DMS 273 (cell line): ENCODE measurements around the gene GOLGA6B.
"Not testable (repeated sequence)": the region's sequence is repeated elsewhere in the genome, so short reads cannot be mapped to it uniquely, and the experiment has no call there.

ENCODE experiments used
- DNase-seq: peaks from one replicate; lab custom pipeline; 2025; ENCODE audit not compliant: unreplicated experiment; lab: John Stamatoyannopoulos, UW

GOLGA6B gene

DNA sequence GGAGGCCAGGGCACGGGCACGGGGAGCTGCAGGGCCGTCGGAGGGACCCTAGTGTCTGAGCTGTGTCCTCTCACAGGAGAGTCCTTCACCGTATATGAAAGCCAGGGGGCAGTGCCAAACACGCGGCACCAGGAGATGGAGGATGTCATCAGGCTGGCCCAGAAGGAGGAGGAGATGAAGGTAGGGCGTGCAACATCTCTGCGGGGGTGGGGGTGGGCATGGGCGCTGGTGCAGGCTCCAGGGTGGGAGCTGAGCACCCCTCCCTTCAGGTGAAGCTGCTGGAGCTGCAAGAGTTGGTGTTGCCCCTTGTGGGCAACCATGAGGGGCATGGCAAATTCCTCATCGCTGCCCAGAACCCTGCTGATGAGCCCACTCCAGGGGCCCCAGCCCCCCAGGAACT is 11.2 kb downstream of the GOLGA6B start:
- not testable (repeated sequence) for DNase-seq

- not testable (repeated sequence) for DNase-seq
These were observed 15.3 kb downstream of the GOLGA6B start for GRCh38 chr15:72669803-72670202.

GRCh38 chr15:72670656-72671352 is 16.3 kb downstream of the GOLGA6B start:
- DNase-seq, result not testable (repeated sequence)

DNA sequence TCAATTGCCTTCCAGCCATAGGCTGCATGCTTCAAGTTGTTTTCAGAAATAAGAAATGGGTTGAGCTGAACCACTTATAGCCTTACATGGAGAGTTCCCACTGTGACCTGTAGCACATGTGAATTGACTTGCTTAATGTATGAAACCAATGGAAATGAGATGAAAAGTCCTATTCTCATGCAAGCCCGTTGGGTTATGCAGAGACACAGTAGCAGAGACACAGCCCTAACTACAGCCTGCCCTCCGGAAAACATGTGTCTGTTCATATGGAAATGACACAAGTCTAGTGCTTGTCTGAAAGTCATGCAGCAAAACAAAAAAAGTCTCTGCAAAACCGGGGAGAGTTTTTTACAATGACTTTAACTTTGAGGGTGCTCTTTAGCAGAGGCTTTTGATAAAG is 17.0 kb downstream of the GOLGA6B start:
- DNase-seq, result no peak

- DNase-seq, result no peak
These were observed 22.3 kb downstream of the GOLGA6B start for GRCh38 chr15:72676838-72677237.

DNA sequence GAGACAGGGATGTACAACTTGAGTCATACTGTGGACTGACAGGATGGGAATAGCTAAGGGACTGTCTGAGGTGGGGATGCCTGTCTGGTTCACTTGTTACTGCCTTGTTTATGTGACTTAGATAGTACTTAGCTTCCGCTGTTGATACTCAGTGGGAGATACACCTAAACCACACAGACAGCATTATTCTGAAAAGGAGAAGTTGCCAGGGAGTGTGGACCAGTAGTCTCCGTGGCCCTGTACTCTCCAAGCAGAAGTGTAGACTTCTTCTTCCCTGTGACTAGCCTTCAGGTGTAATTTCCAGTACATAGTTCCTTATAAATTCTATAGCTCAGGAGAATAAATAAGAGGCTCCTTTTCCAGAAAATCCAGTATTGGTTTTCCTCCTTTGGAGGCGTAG is 26.4 kb downstream of the GOLGA6B start:
- DNase-seq, result no peak

DNA sequence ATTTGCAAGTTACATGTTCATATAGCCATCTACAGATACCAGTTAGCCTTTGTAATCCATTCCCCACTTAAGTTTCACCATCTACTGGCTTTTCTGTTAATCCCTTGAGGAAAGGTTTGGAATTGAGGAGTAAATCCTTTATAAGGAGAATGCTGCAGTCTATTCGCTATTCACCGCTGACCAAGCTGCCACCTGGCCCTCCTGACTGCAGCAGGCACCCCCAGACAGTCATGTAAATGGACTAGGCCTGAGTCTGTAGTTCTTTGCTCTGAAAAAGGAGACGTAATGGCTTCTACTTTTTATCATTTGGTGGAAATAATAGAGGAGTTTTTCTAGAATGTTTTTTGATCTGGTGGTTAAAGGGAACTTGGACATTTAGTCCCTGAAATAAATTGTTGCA is 28.3 kb downstream of the GOLGA6B start:
- DNase-seq, result no peak

- DNase-seq, result no peak
These were observed 30.9 kb downstream of the GOLGA6B start for GRCh38 chr15:72685301-72685924.

DNA sequence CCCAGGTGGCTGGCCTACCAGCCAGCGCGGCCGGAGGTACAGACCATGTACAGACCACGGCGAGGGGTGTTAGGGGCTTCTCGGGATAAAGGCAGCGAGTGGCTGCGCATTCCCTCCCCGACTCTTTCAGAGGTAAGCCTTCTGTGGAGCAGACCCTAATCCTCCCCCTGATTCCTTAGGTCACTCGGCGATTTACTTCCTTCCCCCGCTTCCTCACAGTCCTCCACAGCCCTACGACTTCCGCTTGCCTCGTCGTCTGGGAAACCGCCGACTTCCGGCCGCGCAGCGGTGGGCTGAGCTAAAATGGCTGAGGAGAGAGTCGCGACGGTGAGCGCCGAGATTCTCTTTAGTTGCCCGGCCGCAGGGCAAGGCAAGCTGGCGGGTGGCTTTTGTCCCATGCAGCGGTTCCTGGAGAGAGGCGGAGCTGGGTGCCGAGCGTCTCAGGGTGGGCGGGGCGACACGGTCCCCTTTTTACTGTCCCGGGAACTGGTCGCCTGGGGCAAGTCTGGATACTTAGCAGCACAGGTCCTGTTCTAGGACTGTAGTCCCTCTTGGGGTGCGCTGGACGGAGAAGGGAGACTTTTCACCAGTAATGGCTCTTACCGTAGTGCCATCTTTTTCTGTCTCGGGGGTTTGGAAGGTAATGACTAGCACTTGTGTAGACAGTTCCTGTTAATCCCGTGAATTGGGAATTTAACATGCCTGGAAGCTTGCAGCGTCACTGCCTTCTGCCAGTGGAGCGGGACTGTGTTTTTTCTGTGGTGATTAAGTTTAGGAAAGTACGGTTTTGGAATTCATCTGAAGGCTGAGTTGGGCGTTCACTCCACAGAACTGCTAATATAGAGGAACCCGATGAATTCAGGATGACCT is 31.7 kb downstream of the GOLGA6B start, which contains the start of the genes BBS4 and HIGD2B:
TSS of gene BBS4 (plus strand) at position 283 of the 870 bp plus-strand sequence. CDS start at position 304, 21 bp downstream.
TSS of gene HIGD2B (minus strand) at position 258 of the 870 bp plus-strand sequence. CDS start 9,808 bp downstream, outside the sequence.
- no peak for DNase-seq

- DNase-seq, result no peak
These were observed 34.2 kb downstream of the GOLGA6B start for GRCh38 chr15:72688697-72689096.

DNA sequence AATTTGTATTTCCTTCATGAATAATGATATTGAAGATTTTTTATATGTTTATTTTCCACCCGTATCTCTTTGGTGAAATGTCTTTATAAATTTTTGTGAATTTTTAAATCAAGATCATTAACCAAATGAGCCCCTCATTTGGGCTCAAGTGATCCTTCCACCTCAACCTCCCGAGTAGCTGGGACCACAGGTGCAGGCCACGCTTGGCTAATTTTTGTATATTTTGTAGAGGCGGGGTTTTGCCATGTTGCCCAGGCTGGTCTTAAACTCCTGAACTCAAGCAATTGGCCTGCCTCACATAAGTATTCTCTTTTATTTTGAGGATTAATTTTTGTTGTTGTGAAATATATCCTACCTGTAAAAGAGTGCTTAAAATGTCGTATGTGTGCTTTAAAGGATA is 36.4 kb downstream of the GOLGA6B start:
- DNase-seq, result no peak

GRCh38 chr15:72698938-72699337 is 44.4 kb downstream of the GOLGA6B start:
- DNase-seq, result no peak

DNA sequence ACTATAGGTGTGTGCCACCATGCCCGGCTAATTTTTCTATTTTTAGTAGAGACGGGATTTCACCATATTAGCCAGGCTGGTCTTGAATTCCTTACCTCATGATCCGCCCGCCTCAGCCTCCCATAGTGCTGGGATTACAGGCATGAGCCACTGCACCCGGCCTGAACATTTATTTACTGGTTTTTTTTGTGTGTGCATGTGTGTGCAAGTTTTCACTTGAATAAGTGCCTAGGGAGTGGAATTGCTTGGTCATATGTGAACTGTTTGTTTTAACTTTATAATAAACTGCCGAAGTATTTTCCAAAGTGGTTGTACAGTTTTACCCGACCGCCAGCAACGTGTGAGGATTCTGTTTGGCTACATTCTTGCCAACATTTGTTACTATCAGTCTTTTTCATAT is 45.6 kb downstream of the GOLGA6B start:
- DNase-seq, result no peak

- no peak for DNase-seq
These were observed 51.8 kb downstream of the GOLGA6B start for GRCh38 chr15:72706266-72706665.

DNA sequence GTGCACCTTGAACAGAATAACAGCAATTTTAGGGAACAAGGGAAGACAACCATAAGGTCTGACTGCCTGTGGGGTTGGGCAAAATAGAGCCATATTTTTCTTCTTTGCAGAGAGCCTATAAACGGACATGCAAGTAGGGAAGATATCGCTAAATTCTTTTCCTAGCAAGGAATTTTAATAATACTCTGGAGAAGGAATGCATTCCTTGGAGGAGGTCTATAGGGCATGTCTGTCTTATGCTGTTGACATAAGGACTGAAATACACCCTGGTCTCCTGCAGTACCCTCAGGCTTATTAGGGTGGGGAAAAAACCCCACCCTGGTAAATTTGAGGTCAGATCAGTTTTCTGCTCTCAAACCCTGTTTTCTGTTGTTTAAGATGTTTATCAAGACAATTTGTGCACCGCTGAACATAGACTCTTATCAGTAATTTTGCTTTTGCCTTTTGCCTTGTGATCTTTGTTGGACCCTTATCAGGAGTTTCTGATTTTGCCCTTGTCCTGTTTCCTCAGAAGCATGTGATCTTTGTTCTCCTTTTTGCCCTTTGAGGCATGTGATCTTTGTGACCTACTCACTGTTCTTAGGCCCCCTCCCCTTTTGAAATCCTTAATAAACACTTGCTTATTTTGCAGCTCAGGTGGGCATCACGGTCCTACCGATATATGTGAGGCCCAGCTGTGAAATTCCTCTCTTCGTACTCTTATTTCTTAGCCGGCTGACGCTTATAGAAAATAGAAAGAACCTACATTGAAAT is 54.2 kb downstream of the GOLGA6B start:
- not testable (repeated sequence) for DNase-seq
